SU-DHL-6 (cell line): ENCODE measurements around the gene INSL3.

Experiments used
- H2AFZ ChIP-seq: fragments of 200-600 bp; sonication (generic); 2 replicates; pipeline ENCODE4 v1.6.1; 2014; ENCODE audit warnings: low read depth, mild to moderate bottlenecking, moderate library complexity, mixed read lengths, antibody characterized with exemption, low read length; ENCODE audit not compliant: severe bottlenecking
- H3F3A ChIP-seq: fragments of 200-600 bp; shearing (Covaris generic); 2 replicates; pipeline ENCODE4 v1.6.0; 2016; ENCODE audit warnings: antibody characterized with exemption, mild to moderate bottlenecking; ENCODE audit not compliant: insufficient read depth
- H3K27ac ChIP-seq: fragments of 200-600 bp; sonication (generic); 2 replicates; pipeline ENCODE4 v1.5.1; 2016; ENCODE audit warnings: low read depth, mild to moderate bottlenecking, low read length, moderate library complexity, mixed read lengths
- H3K27me3 ChIP-seq: fragments of 200-600 bp; sonication (generic), shearing (Covaris generic); 2 replicates; pipeline ENCODE4 v1.6.0; 2014; ENCODE audit warnings: mild to moderate bottlenecking, low read length
- H3K36me3 ChIP-seq: fragments of 200-600 bp; sonication (generic); 2 replicates; pipeline ENCODE4 v1.6.1; 2014; ENCODE audit warnings: mild to moderate bottlenecking, low read length, mixed read lengths
- H3K4me2 ChIP-seq: fragments of 300-600, 200-600 bp; shearing (Covaris generic), sonication (generic); 2 replicates; pipeline ENCODE4 v1.6.0; 2014; ENCODE audit warnings: low read length, low read depth, mild to moderate bottlenecking; ENCODE audit not compliant: poor library complexity, severe bottlenecking
- H3K4me3 ChIP-seq: fragments of 200-600 bp; sonication (generic); 2 replicates; pipeline ENCODE4 v1.5.1; 2014; ENCODE audit warnings: antibody characterized with exemption, low read length, mild to moderate bottlenecking, mixed read lengths; ENCODE audit not compliant: insufficient read depth, poor library complexity, severe bottlenecking
- H3K79me2 ChIP-seq: fragments of 200-600 bp; sonication (generic); 2 replicates; pipeline ENCODE4 v1.6.1; 2014; ENCODE audit warnings: mild to moderate bottlenecking, low read length, moderate library complexity; ENCODE audit not compliant: insufficient read depth
- H3K9ac ChIP-seq: fragments of 200-600 bp; sonication (generic); 2 replicates; pipeline ENCODE4 v1.7.0; 2014; ENCODE audit warnings: mild to moderate bottlenecking, low read length
- H3K9me2 ChIP-seq: fragments of 200-600 bp; sonication (generic); replicated peaks from 2 replicates; pipeline ENCODE4 v1.6.1; 2014; ENCODE audit warnings: low read length; ENCODE audit not compliant: insufficient read depth
- H3K9me3 ChIP-seq: fragments of 200-600 bp; sonication (generic); 2 replicates; pipeline ENCODE4 v1.6.1; 2014; ENCODE audit warnings: low read length, mixed read lengths; ENCODE audit not compliant: insufficient read depth
- H4K20me1 ChIP-seq: fragments of 200-600 bp; sonication (generic); 2 replicates; pipeline ENCODE4 v1.6.1; 2014; ENCODE audit warnings: low read depth, mild to moderate bottlenecking, antibody characterized with exemption, low read length, moderate library complexity, mixed read lengths
- EZH2phosphoT487 ChIP-seq: fragments of 200-600 bp; sonication (generic), shearing (Covaris generic); conservative IDR thresholded peaks from 2 replicates; pipeline ENCODE4 v1.6.1; 2018; ENCODE audit warnings: mild to moderate bottlenecking, antibody characterized with exemption, low read length, moderate library complexity, mixed read lengths
- TF ChIP-seq, protein P1 (sequence below): fragments of 200-600 bp; sonication (generic); IDR thresholded peaks from one replicate; pipeline ENCODE4 v1.5.1; 2017; ENCODE audit warnings: antibody characterized with exemption, mild to moderate bottlenecking, low read length, moderate library complexity; ENCODE audit not compliant: insufficient read depth, poor library complexity, severe bottlenecking

INSL3 gene

DNA sequence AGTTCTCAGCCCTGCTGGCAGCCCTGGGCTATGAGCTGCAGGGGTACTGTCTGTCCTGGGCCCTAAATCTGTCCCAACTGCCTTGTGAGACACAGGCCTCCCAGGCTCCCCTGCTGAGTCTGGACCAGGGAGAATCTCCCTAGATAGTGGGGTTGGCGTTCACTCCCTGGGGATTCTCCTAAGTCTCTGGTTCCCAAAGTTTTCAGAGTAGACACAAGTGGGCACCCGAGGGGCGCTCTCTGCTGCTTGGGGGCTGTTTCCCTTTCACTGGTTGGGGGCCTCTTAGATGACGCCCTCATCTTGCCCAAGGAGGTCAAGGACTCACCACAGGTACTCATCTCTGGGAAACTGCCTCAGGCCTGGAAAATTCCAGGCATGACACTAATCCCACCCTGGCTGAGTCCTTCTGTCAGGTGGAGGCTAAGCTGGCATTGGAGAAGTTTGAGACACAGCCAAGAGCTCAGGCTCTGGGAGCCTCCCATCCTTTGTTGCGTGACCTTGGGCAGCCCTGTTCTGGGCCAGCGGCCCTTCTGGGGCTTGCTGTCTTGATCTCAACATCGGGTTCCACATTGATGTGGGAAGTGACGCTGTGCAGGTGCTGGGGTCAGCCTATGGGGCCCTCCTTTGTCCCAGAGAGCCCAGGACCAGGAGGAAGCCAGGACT lies 42.3 kb upstream of the INSL3 start:
- Histone ChIP-seq H3K36me3 (peaks cover 23% of the 10 kb centered on the region), H3K9me2 (no peaks in the 10 kb centered on the region), H3K4me2 (no peak overlapping the region), H2AFZ (no peak overlapping the region), H3K27ac (no peak overlapping the region), H3F3A (peaks cover 51% of the 10 kb centered on the region), H3K79me2 (peaks cover 23% of the 10 kb centered on the region), H3K4me3 (no peak overlapping the region), H3K9me3 (no peaks in the 10 kb centered on the region), H3K27me3 (no peaks in the 10 kb centered on the region), H4K20me1 (peaks cover 5% of the 10 kb centered on the region; the same call in 1 of the 2 replicates), H3K9ac (no peak overlapping the region)
- no peak for TF ChIP-seq EZH2phosphoT487
- TF ChIP-seq, protein P1, sequence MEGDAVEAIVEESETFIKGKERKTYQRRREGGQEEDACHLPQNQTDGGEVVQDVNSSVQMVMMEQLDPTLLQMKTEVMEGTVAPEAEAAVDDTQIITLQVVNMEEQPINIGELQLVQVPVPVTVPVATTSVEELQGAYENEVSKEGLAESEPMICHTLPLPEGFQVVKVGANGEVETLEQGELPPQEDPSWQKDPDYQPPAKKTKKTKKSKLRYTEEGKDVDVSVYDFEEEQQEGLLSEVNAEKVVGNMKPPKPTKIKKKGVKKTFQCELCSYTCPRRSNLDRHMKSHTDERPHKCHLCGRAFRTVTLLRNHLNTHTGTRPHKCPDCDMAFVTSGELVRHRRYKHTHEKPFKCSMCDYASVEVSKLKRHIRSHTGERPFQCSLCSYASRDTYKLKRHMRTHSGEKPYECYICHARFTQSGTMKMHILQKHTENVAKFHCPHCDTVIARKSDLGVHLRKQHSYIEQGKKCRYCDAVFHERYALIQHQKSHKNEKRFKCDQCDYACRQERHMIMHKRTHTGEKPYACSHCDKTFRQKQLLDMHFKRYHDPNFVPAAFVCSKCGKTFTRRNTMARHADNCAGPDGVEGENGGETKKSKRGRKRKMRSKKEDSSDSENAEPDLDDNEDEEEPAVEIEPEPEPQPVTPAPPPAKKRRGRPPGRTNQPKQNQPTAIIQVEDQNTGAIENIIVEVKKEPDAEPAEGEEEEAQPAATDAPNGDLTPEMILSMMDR, result no peak

DNA sequence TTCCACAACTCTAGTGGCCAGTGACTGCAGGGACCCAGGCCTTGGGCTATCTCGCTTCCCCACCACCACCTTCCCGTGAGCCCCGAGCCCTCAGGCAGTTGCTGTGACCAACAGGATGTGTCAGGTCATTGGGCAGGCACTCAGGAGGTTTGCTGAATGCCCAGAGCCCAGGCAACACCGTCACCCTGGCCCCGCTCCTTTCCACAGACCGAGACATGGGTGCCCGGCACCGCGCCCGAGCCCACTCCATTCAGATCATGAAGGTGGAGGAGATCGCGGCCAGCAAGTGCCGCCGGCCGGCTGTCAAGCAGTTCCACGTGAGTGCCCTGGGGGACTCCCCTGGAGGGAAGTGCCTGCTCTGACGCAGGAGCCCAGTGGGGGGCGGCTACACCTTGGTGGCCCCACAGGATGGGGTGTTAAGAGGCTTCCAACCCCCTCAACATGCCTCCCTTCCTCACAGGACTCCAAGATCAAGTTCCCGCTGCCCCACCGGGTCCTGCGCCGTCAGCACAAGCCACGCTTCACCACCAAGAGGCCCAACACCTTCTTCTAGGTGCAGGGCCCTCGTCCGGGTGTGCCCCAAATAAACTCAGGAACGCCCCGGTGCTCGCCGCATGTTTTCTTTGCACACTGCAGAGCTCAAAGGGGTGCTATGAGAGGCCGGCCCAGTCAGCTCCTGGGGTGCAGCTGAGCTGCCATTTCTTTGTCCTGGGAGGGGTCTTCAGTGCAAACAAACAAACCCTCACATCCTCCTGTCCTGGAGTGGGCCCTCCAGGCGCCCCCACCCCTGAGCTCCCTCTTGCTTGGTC lies 41.6 kb upstream of the INSL3 start:
- peaks cover 51% of the 10 kb centered on the region for H3F3A ChIP-seq
- peaks cover 23% of the 10 kb centered on the region for H3K36me3 ChIP-seq
- no peak overlapping the region for H3K9ac ChIP-seq
- TF ChIP-seq, protein P1, result no peak
- no peak for TF ChIP-seq EZH2phosphoT487
- H3K79me2 ChIP-seq, result peaks cover 23% of the 10 kb centered on the region
- peak overlapping the region; percentile 37; the same call in 1 of the 2 replicates for H3K27ac ChIP-seq
- peak overlapping the region; percentile 88 for H3K4me2 ChIP-seq
- H4K20me1 ChIP-seq, result peaks cover 5% of the 10 kb centered on the region; the same call in 1 of the 2 replicates
- H3K27me3 ChIP-seq, result no peaks in the 10 kb centered on the region
- H3K4me3 ChIP-seq, result no peak overlapping the region
- H2AFZ ChIP-seq, result no peak overlapping the region
- H3K9me2 ChIP-seq, result no peaks in the 10 kb centered on the region
- no peaks in the 10 kb centered on the region for H3K9me3 ChIP-seq

DNA sequence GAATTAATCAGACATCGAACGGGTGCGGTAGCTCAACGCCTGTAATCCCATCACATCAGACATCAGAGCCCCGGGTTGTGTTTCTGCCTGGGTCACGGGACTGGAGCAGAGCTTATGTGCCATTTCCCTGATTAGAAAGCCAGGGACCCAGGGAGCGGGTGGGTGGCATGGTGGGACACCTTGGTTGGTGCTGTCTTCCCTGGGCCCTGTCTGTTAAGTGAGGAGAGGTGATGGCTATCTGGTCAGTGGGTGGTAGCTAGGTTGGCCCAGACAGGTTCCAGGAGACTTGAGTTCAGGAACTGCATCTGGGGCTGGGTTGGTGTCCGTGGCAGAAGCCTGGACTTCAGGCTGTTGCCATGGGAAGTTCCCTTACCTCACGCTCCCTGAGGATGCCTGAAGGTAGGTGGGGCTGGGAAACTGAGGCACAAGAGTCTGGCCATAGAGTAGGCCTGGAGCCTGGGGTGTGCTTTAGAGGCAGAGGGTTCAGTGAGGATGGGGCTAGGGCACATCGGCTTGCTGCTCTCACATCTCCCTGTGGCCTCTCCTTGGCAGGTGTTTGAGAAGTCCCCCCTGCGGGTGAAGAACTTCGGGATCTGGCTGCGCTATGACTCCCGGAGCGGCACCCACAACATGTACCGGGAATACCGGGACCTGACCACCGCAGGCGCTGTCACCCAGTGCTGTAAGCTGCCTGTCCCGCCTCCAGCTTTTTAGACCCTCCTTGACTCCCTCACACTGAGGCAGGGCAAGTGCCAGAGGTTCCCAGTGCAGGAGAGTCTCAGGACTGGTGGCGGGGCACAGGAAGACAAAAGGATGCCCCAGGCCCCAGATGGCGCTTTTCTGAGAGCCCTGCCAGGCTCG lies 40.5 kb upstream of the INSL3 start:
- Histone ChIP-seq H4K20me1 (peaks cover 5% of the 10 kb centered on the region; the same call in 1 of the 2 replicates), H3K9me2 (no peaks in the 10 kb centered on the region), H3K27me3 (no peaks in the 10 kb centered on the region), H3K79me2 (peaks cover 23% of the 10 kb centered on the region), H3K4me2 (peak overlapping the region; percentile 88), H3K9ac (peak overlapping the region; percentile 85), H3K27ac (peak overlapping the region; percentile 37), H3K36me3 (peaks cover 23% of the 10 kb centered on the region), H3K9me3 (no peaks in the 10 kb centered on the region), H3F3A (peaks cover 51% of the 10 kb centered on the region), H3K4me3 (peak overlapping the region; percentile 90), H2AFZ (no peak overlapping the region)
- no peak for TF ChIP-seq EZH2phosphoT487
- TF ChIP-seq, protein P1, result no peak
